Endothelial cell of umbilical vein (primary cell): ENCODE results near the gene SMOC2.

ENCODE experiments used
- CTCF ChIP-seq, 2 donors: IDR thresholded peaks; 1 replicate in 1 of 2; 2 replicates in 1 of 2; pipeline ENCODE4 v1.5.1; 2011; ENCODE audit warnings: low read length in 2 of 2, mild to moderate bottlenecking in 2 of 2, moderate library complexity in 2 of 2, control low read depth in 1 of 2, inconsistent platforms in 1 of 2, low read depth in 1 of 2; ENCODE audit not compliant: insufficient read depth in 1 of 2; ENCODE audit errors: extremely low read depth in 1 of 2
- FOS ChIP-seq: IDR thresholded peaks from 2 replicates; pipeline ENCODE4 v1.6.1; 2011; ENCODE audit warnings: mild to moderate bottlenecking, low read length, moderate library complexity, borderline replicate concordance; ENCODE audit not compliant: insufficient read depth
- POLR2AphosphoS5 ChIP-seq: IDR thresholded peaks from 2 replicates; pipeline ENCODE4 v1.6.1; 2012; ENCODE audit warnings: low read depth, mild to moderate bottlenecking, control low read depth, low read length, moderate library complexity; ENCODE audit not compliant: insufficient read depth

DNA sequence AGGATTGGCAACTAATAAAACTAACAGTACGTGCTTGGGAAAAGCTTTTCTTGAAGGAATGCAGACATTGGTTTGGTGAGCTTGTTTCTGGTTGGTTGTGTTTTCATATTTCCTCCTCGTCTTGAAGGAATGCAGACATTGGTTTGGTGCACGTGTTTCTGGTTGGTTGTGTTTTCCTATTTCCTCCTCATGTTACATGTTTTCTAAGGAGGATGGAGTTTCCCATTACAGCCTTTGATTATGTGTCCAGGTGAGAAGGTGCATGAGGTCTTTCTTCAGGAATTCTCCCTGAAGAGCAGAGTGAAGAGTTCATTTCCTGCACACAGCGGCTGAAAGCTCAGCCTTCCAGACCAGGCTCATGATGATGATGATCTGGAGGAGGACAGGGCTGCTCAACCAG, 190.6 kb downstream of the SMOC2 start:
- TF ChIP-seq CTCF (IDR thresholded peaks at IDR 0.05; ENCODE audit: extremely low read depth in 1 of 2, insufficient read depth in 1 of 2, low read depth in 1 of 2, low read length in 2 of 2) (no peak), FOS (no peak), POLR2AphosphoS5 (no peak)
